ENCODE data around the gene STXBP6.

STXBP6 gene

GRCh38 chr14:24870949-24871701, 178.8 kb downstream of the STXBP6 start:
- FAIRE-seq (no peak), DNase-seq (ENCODE audit: insufficient read length, low spot score) (no peak)
- TF ChIP-seq CTCF (IDR thresholded peaks at IDR 0.05; ENCODE audit: insufficient read depth, missing control alignments), result no peak

GRCh38 chr14:24868389-24868788, 181.6 kb downstream of the STXBP6 start:
- FAIRE-seq (no peak), DNase-seq (ENCODE audit: insufficient read length, low spot score) (no peak)
- TF ChIP-seq CTCF (IDR thresholded peaks at IDR 0.05; ENCODE audit: insufficient read depth, missing control alignments), result no peak

GRCh38 chr14:24866067-24866639, 183.8 kb downstream of the STXBP6 start:
- no peak for DNase-seq (ENCODE audit: insufficient read length, low spot score)
- no peak for TF ChIP-seq CTCF (IDR thresholded peaks at IDR 0.05; ENCODE audit: insufficient read depth, missing control alignments)
- FAIRE-seq, result no peak

GRCh38 chr14:24863968-24864684, 185.8 kb downstream of the STXBP6 start:
- DNase-seq (ENCODE audit: insufficient read length, low spot score) (no peak), FAIRE-seq (no peak)

GRCh38 chr14:24861083-24861630, 188.8 kb downstream of the STXBP6 start:
- DNase-seq (ENCODE audit: insufficient read length, low spot score), result no peak
- FAIRE-seq, result no peak
- no peak for TF ChIP-seq CTCF (IDR thresholded peaks at IDR 0.05; ENCODE audit: insufficient read depth, missing control alignments)

More at GRCh38 chr14:24863968-24864684, 185.8 kb downstream of the STXBP6 start:
- TF ChIP-seq CTCF (IDR thresholded peaks at IDR 0.05; ENCODE audit: insufficient read depth, missing control alignments), result no peak

GRCh38 chr14:24859559-24859958, 190.4 kb downstream of the STXBP6 start:
- no peak for DNase-seq (ENCODE audit: insufficient read length, low spot score)
- TF ChIP-seq CTCF (IDR thresholded peaks at IDR 0.05; ENCODE audit: insufficient read depth, missing control alignments), result no peak
- FAIRE-seq, result no peak

All from D721Med (cell line).